IPS-15b (cell line): ENCODE results near the gene MBD5.
"Not testable (repeated sequence)": the region's sequence is repeated elsewhere in the genome, so short reads cannot be mapped to it uniquely, and the experiment has no call there.

ENCODE experiments used
- H3K27me3 ChIP-seq: one replicate; pipeline ENCODE4 v1.6.1; 2013; ENCODE audit warnings: low read length; ENCODE audit not compliant: control insufficient read depth, insufficient read depth
- H3K36me3 ChIP-seq: one replicate; pipeline ENCODE4 v1.6.1; 2013; ENCODE audit warnings: low read length; ENCODE audit not compliant: control insufficient read depth, insufficient read depth
- H3K4me1 ChIP-seq: one replicate; pipeline ENCODE4 v1.6.1; 2013; ENCODE audit warnings: mild to moderate bottlenecking, low read length; ENCODE audit not compliant: control insufficient read depth, insufficient read depth
- H3K4me3 ChIP-seq: one replicate; pipeline ENCODE4 v1.5.1; 2013; ENCODE audit warnings: low read depth, low read length
- H3K9ac ChIP-seq: one replicate; pipeline ENCODE4 v1.6.1; 2013; ENCODE audit warnings: low read depth, mild to moderate bottlenecking, low read length
- H3K9me3 ChIP-seq: one replicate; pipeline ENCODE4 v1.6.1; 2013; ENCODE audit warnings: mild to moderate bottlenecking, low read length; ENCODE audit not compliant: control insufficient read depth, insufficient read depth

MBD5 gene

DNA sequence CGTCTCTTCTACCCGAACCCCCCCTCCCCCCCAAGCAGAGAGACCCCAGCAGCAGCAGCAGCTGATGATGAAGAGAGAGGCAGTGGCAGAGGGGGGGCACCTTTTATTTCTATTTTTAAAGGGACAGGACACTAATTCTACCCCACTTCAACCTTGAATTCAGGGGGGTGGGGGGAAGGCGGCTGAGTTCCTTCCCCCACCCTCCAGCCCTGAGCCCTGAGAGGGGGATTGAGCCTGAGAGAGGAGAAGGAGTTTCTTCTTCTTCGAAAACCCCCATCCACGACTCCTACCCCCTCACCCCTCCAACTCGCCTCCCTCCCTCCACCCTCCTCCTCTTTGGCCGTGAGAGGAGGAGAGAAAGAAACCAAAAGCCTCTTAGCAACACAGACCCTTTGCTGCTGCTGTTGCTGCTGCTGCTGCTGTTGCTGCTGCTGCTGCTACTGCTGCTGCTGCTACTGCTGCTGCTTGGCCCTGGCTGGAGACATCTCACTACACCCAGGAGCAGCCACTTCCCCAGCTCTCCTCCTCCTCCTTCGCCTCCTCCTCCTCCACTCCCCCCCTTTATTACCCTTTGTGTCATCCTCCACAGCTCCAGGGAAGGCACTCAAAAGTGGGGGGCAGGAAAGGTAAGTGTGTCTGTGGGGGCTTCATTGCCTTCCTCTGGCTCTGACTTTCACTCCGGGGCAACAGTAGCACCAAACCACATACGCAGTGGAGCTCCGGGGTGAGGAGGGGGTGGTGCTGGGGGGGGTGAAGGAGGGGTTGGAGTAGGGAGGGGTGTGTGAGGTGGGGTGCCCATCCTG, at the start of gene MBD5:
Gene MBD5, plus strand, starts transcription at position 33 of the 803 bp plus-strand sequence.
- no peaks in the 10 kb centered on the region for H3K9me3 ChIP-seq
- H3K4me1 ChIP-seq: peaks cover 10% of the 10 kb centered on the region
- H3K36me3 ChIP-seq: no peaks in the 10 kb centered on the region
- H3K27me3 ChIP-seq: no peaks in the 10 kb centered on the region
- peak within 1 kb of the TSS; percentile 91 for H3K9ac ChIP-seq
- H3K4me3 ChIP-seq: peak within 1 kb of the TSS; percentile 99

DNA sequence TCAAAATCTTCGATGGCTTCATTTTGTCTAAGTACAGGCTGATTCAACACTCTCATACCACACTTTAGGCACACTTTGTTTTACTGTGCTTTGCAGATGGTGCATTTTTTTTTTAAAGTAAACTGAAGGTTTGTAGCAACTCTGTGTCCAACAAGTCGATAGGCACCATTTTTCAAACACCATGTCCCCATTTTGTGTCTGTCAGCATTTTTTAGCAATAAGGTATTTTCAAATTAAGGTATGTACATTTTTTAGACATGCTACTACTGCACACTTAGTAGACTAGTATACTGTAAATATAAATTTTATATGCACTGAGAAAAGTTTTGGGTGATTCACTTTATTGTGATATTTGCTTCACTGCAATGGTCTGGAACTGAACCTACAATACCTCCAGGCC, 44.8 kb upstream of the MBD5 start:
- H3K36me3 ChIP-seq: no peaks in the 10 kb centered on the region
- no peak overlapping the region for H3K4me3 ChIP-seq
- H3K9me3 ChIP-seq: no peaks in the 10 kb centered on the region
- no peak overlapping the region for H3K9ac ChIP-seq
- no peaks in the 10 kb centered on the region for H3K4me1 ChIP-seq
- H3K27me3 ChIP-seq: no peaks in the 10 kb centered on the region

DNA sequence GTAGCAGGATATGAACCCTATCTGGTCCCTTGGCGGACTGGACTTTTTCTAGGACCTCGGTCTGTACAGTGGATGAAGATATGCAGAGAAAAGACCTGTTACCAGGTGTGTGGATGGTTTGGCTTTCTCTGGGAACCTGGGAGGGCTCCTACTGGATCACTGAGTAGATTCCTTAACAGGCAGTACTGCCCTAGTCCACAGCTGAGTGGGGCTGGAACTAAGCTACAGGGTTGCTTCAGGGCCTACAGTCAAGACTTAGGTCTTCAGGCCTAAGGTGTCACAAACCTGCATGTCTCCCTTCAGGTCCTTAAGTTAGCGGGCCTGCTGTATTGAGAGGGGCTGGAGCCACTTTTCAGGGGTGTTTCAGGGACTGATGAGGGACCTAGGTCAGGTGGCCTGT, 43.2 kb upstream of the MBD5 start:
- Histone ChIP-seq H3K9me3 (no peaks in the 10 kb centered on the region), H3K36me3 (no peaks in the 10 kb centered on the region), H3K4me3 (no peak overlapping the region), H3K4me1 (no peaks in the 10 kb centered on the region), H3K27me3 (no peaks in the 10 kb centered on the region), H3K9ac (no peak overlapping the region)

DNA sequence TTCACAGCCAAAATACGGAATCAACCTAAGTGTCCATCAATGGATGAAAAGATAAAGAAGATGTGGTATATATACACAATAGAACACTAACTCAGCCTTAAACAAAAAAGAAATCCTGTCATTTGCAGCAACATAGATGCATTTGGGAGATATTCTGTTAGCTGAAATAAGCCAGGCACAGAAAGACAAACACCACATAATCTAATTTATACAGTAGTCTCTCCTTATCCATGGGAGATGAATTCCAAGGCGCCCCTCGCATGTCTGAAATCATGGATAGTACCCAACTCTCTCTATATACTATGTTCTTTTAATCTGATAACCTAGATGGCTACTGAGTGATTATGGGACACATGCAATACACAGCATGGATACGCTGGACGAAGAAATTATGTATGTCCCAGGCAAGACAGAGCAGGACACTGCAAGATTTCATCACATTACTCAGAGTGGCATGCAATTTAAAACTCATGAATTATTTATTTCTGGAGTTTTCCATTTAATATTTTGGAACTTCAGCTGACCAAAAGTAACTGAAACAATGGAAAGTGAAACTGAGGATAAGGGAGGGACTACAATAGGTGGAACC, 39.9 kb upstream of the MBD5 start:
- no peaks in the 10 kb centered on the region for H3K4me1 ChIP-seq
- H3K9me3 ChIP-seq: no peaks in the 10 kb centered on the region
- no peaks in the 10 kb centered on the region for H3K27me3 ChIP-seq

DNA sequence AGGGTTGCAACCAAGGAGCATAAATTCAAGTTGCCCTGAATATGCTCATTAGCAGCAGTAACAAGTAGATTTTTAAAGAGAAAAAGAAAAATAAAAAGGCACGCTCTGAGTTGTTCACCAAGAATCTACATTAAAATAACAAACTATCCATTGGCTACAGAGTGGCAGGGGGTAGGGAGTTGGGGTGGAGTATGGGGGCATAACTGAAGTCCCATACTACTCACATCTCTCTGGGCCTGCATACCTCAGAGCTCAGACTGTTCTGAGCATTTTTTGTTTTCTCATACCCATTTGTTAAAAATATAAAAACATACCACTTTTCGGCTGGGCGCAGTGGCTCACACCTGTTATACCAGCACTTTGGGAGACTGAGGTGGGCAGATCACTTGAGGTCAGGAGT, 31.8 kb upstream of the MBD5 start:
- no peak overlapping the region for H3K9ac ChIP-seq

More for the DNA sequence above, 39.9 kb upstream of the MBD5 start:
- H3K4me3 ChIP-seq: no peak overlapping the region
- H3K9ac ChIP-seq: no peak overlapping the region
- no peaks in the 10 kb centered on the region for H3K36me3 ChIP-seq

DNA sequence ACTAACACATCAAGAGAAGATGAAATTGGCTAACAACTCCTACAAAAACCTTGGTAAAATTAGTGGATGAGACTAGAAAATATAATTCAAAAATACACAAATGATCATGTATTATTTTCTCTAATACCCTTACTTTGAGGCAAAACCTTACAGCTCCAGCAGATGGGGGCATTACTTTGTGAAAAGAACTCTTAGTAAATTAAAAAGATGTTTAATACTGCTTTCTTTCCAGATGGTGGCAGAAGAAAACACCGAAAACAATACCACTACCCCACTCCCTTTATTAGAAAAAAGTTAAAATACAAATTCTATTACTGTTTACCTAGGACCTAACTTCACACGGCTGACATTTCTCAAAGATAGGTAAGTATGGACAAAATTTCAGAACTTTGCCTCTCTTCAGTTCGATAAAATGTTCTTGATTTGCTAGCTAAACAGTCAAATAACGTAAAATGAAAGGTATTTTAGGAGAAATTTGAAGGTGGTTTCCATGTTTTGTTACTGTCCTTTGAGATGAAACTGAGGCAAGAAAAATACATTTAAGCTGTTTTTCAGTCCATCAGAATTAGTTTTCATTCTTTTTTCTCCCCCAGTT, 31.0 kb upstream of the MBD5 start:
- H3K27me3 ChIP-seq: no peaks in the 10 kb centered on the region
- no peak overlapping the region for H3K9ac ChIP-seq
- H3K36me3 ChIP-seq: peaks cover under 1% of the 10 kb centered on the region

More for the DNA sequence above, 31.8 kb upstream of the MBD5 start:
- H3K27me3 ChIP-seq: no peaks in the 10 kb centered on the region
- no peak overlapping the region for H3K4me3 ChIP-seq
- H3K36me3 ChIP-seq: no peaks in the 10 kb centered on the region
- peaks cover 6% of the 10 kb centered on the region for H3K4me1 ChIP-seq
- no peaks in the 10 kb centered on the region for H3K9me3 ChIP-seq

DNA sequence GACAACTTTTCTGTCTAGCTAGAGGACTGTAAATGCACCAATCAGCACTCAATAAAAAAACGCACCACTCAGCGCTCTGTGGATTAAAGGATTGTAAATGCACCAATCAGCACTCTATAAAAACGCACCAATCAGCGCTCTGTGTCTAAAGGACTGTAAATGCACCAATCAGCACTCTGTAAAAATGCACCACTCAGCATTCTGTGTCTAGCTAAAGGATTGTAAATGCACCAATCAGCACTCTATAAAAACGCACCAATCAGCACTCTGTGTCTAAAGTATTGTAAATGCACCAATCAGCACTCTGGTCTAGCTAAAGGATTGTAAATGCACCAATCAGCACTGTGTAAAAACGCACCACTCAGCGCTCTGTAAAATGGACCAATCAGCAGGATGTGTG, 25.9 kb upstream of the MBD5 start:
- H3K4me1 ChIP-seq, H3K9me3 ChIP-seq, H3K9ac ChIP-seq, H3K27me3 ChIP-seq, H3K4me3 ChIP-seq, H3K36me3 ChIP-seq: not testable (repeated sequence)

More for the DNA sequence above, 31.0 kb upstream of the MBD5 start:
- peaks cover 6% of the 10 kb centered on the region for H3K4me1 ChIP-seq
- no peaks in the 10 kb centered on the region for H3K9me3 ChIP-seq
- no peak overlapping the region for H3K4me3 ChIP-seq

DNA sequence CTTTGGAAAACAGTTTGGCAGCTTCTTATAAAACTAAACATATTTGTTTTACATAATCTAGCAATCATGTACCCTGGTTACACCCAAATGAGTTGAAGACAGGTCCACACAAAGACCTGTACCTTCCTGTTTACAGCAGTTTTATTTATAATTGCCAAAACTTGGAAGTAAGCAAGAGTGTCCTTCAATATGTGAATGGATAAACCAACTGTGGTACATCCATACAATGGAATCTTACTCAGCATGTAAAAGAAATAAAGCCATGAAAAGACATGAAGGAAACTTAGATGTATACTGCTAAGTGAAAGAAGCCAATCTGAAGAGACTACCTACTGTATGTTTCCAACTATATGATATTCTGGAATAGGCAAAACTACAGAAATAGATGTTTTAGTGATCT, 24.1 kb upstream of the MBD5 start:
- Histone ChIP-seq H3K9ac (no peak overlapping the region), H3K27me3 (no peaks in the 10 kb centered on the region), H3K4me1 (peaks cover 6% of the 10 kb centered on the region), H3K9me3 (no peaks in the 10 kb centered on the region), H3K4me3 (no peak overlapping the region), H3K36me3 (peaks cover 5% of the 10 kb centered on the region)

DNA sequence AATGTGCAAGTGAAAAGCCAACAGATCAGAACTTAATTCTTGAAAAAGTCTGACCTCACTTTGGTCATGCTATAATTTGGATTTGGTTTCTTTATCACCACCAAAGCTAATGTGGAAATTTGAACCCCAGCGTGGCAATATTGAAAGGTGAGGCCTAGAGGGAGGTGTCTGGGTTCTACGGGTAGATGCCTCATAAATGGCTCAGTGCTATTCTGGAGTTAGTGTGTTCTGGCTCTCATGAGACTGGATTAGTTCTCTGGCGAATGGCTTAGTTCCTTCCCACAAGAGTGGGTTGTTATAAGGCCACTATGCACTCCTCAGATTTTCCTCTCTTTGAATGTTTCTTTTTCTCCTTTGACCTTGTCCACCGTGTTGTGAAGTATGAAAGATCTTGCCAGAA, 22.7 kb upstream of the MBD5 start:
- Histone ChIP-seq H3K4me1 (peaks cover 6% of the 10 kb centered on the region), H3K9me3 (no peaks in the 10 kb centered on the region), H3K36me3 (peaks cover 5% of the 10 kb centered on the region), H3K9ac (no peak overlapping the region), H3K4me3 (no peak overlapping the region), H3K27me3 (no peaks in the 10 kb centered on the region)

DNA sequence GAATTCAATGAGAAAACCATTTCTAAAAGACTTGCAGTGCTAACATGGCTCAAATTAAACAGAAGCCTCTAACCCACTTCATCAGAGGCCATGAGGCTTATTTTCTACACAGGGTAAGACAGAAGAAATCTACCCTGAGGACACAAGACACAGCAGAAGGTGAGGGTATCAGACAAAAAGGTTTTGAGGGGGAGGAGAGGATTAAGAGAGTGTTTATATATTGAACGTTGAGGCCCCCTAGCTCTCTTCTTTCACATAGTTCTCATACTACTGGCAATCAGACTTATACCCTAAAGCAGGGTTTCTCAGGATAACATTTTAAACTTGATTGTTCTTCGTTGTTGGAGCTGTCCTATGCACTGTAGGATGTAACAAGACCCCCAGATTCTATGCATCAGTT, 21.8 kb upstream of the MBD5 start:
- Histone ChIP-seq H3K4me1 (peaks cover 6% of the 10 kb centered on the region), H3K9me3 (no peaks in the 10 kb centered on the region), H3K36me3 (peaks cover 5% of the 10 kb centered on the region), H3K9ac (no peak overlapping the region), H3K4me3 (no peak overlapping the region), H3K27me3 (no peaks in the 10 kb centered on the region)

DNA sequence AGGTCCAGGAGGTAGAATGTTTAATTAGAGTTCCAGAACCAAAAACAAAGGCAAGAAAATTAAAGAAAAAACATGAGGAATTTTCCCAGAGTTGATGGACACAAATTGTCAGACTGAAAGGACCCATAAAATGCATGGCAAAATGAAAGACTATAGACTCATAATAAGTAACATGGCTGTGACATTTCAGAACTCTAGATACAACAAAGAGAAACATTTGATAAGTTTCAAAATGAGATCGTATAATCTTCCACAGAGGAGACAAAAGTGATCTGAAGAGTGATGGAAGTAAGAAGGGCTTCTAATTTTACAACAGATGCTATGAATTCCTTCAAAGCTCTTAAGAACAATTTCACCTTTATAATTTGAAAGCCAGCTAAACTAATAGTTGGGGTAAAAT, 20.8 kb upstream of the MBD5 start:
- no peaks in the 10 kb centered on the region for H3K9me3 ChIP-seq
- no peak overlapping the region for H3K9ac ChIP-seq
- H3K4me1 ChIP-seq: peaks cover 6% of the 10 kb centered on the region
- H3K27me3 ChIP-seq: no peaks in the 10 kb centered on the region
- H3K4me3 ChIP-seq: no peak overlapping the region
- H3K36me3 ChIP-seq: peaks cover 2% of the 10 kb centered on the region

DNA sequence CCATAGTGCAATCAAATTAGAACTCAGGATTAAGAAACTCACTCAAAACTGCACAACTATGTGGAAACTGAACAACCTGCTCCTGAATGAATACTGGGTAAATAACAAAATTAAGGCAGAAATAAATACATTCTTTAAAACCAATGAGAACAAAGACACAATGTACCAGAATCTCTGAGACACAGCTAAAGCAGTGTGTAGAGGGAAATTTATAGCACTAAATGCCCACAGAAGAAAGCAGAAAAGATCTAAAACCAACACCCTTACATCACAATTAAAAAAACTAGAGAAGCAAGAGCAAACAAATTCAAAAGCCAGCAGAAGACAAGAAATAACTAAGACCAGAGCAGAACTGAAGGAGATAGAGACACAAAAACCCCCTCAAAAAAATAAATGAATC, 18.5 kb upstream of the MBD5 start:
- H3K4me1 ChIP-seq, H3K36me3 ChIP-seq, H3K9me3 ChIP-seq, H3K9ac ChIP-seq, H3K27me3 ChIP-seq, H3K4me3 ChIP-seq: not testable (repeated sequence)
